GM12878 (cell line): ENCODE results near the gene TMSB10. TPM values are rescaled to one million over a fixed set of nuclear protein-coding genes. Genes with fewer than 3 reads are reported as not detected.

Source experiments
- CBX3 ChIP-seq: fragments of 200-600 bp; sonication (generic); IDR thresholded peaks from 2 replicates; pipeline ENCODE4 v1.6.1; 2016; ENCODE audit warnings: low read depth, borderline replicate concordance
- CBX5 ChIP-seq: sonication (generic); IDR thresholded peaks from 2 replicates; pipeline ENCODE4 v1.6.1; 2016; ENCODE audit warnings: low read depth, moderate library complexity, mild to moderate bottlenecking, inconsistent platforms
- CEBPB ChIP-seq, 2 experiments: fragments of 150-350 bp in 1 of 2; IDR thresholded peaks; 2 replicates each; pipeline ENCODE4 v1.6.1; 2012 to 2014; ENCODE audit warnings: low read depth in 2 of 2, low read length in 2 of 2, borderline replicate concordance in 1 of 2, inconsistent platforms in 1 of 2
- CREM ChIP-seq: IDR thresholded peaks from 2 replicates; pipeline ENCODE4 v1.6.1; 2014; ENCODE audit warnings: antibody characterized with exemption, low read depth
- FOXM1 ChIP-seq: IDR thresholded peaks from 2 replicates; pipeline ENCODE4 v1.6.1; 2012; ENCODE audit warnings: low read depth, mild to moderate bottlenecking, inconsistent platforms, low read length, moderate library complexity
- IRF4 ChIP-seq: IDR thresholded peaks from 2 replicates; pipeline ENCODE4 v1.6.1; 2011; ENCODE audit warnings: low read depth, low read length
- MTA3 ChIP-seq: IDR thresholded peaks from 2 replicates; pipeline ENCODE4 v1.6.1; 2012; ENCODE audit warnings: low read length, inconsistent platforms, borderline replicate concordance
- NBN ChIP-seq: fragments of 450-650 bp; IDR thresholded peaks from 2 replicates; pipeline ENCODE4 v1.6.1; 2016
- PAX8 ChIP-seq: fragments of 450-650 bp; IDR thresholded peaks from 2 replicates; pipeline ENCODE4 v1.6.1; 2017; ENCODE audit warnings: mild to moderate bottlenecking, moderate library complexity
- POLR2AphosphoS2 ChIP-seq: IDR thresholded peaks from 2 replicates; pipeline ENCODE4 v1.6.1; 2011; ENCODE audit warnings: low read depth, mild to moderate bottlenecking, low read length, improper control_type of control experiment, moderate library complexity
- POU2F2 ChIP-seq: IDR thresholded peaks from 3 replicates; pipeline ENCODE4 v1.6.1; 2011; ENCODE audit warnings: low read depth, mild to moderate bottlenecking, low read length, borderline replicate concordance
- RB1 ChIP-seq: fragments of 450-650 bp; formaldehyde crosslinking; IDR thresholded peaks from 2 replicates; pipeline ENCODE4 v1.6.1; 2017; ENCODE audit warnings: mild to moderate bottlenecking, borderline replicate concordance
- SMC3 ChIP-seq: IDR thresholded peaks from 2 replicates; pipeline ENCODE4 v1.6.1; 2011; ENCODE audit warnings: low read length, improper control_type of control experiment, borderline replicate concordance
- TARDBP ChIP-seq: IDR thresholded peaks from 2 replicates; pipeline ENCODE4 v1.6.1; 2016; ENCODE audit warnings: borderline replicate concordance
- TCF7 ChIP-seq: IDR thresholded peaks from 2 replicates; pipeline ENCODE4 v1.6.1; 2014; ENCODE audit warnings: antibody characterized with exemption, borderline replicate concordance
- WRNIP1 ChIP-seq: IDR thresholded peaks from 2 replicates; pipeline ENCODE4 v1.6.1; 2011; ENCODE audit warnings: low read depth, low read length, improper control_type of control experiment, borderline replicate concordance
- polyA plus RNA-seq, 11 experiments: library from polyadenylated mRNA; depleted of rRNA in 4 of 11; unstranded in 6 of 11; stranded (reverse) in 5 of 11; fragments of >200 nt; fragmentation: Nextera tagmentation in 4 of 11; fragmentation: Illumina TruSeq in 1 of 11; extraction: Ambion mirVana in 4 of 11; extraction: Trizol in 1 of 11; gene quantifications; 1 replicate in 1 of 11; 2 replicates in 10 of 11; pipeline versions ENCODE4 v1.2.1 to v1.2.3, GENCODE V29; 2011 to 2016; ENCODE audit warnings: inconsistent platforms in 2 of 11, missing spikeins in 2 of 11, low read depth in 1 of 11
- total RNA-seq, 4 experiments: library from RNA; depleted of rRNA in 3 of 4; stranded (reverse); fragments of >200 nt in 3 of 4; fragmentation: Illumina TruSeq in 1 of 4; extraction: Trizol in 1 of 4; gene quantifications; 2 replicates each; pipeline versions ENCODE4 v1.2.1 to v1.2.3, GENCODE V29; 2013 to 2021
- TF ChIP-seq, protein P1 (sequence below): fragments of 450-650 bp; IDR thresholded peaks from 2 replicates; pipeline ENCODE4 v1.6.1; 2017; ENCODE audit warnings: mild to moderate bottlenecking, low read depth, inconsistent platforms; ENCODE audit not compliant: poor library complexity, severe bottlenecking
- TF ChIP-seq, protein P2 (sequence below): fragments of 450-650 bp; IDR thresholded peaks from 2 replicates; pipeline ENCODE4 v1.6.1; 2018; ENCODE audit warnings: borderline replicate concordance, mild to moderate bottlenecking; ENCODE audit not compliant: partially characterized antibody
- TF ChIP-seq, protein P3 (sequence below): fragments of 450-650 bp; IDR thresholded peaks from 2 replicates; pipeline ENCODE4 v1.6.1; 2017; ENCODE audit warnings: low read depth, mild to moderate bottlenecking, moderate library complexity
- TF ChIP-seq, protein P4 (sequence below): IDR thresholded peaks from 2 replicates; pipeline ENCODE4 v1.6.1; 2012; ENCODE audit warnings: low read depth, low read length, improper control_type of control experiment

The TMSB10 gene
- total and polyA plus RNA-seq, 10 of the 15 experiments (the other 5 are each of a cell fraction or from before 2014, with no cell fraction given) = 1,406 to 4,860 (median 3,381) TPM

DNA sequence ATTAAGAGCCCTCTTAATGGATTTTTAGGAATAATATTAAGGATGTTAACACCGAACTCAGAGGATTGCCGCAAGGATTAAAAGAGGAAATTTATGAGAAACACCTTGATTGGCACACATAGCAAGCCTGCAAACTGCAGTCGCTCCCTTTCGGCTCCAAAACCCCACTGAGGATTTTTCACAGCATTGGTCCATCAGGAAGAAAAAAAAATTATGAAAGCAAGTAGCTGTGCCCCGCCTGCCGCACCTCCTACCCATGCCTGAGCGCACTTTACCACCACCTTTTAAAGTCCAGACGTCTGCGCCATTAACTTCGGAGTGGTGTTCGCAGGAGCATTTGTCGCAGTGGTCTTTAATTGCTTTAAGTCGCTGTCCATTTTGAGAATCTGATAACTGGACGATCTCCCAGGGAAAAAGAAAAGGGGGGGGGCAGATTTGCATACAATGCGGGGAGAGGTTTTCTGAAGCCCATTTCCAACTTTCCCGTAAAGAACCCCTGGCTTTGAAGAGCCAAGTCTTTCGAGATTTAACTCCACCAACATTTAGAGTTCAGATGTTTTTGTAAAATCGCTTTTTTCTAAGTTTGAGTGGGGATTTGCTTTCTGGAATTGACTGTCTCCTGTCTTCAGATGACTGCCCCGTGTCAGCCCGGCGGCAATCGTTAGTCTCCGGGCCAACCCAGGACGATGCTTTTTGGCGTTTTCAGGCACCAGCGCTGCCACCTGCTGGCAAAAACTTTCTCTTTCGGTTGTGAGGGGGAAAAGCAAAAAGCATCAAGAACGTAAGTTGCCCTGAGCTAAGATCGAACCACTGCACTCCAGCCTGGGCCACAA lies 23.7 kb upstream of the TMSB10 start (continued):
- TF ChIP-seq, protein P1, sequence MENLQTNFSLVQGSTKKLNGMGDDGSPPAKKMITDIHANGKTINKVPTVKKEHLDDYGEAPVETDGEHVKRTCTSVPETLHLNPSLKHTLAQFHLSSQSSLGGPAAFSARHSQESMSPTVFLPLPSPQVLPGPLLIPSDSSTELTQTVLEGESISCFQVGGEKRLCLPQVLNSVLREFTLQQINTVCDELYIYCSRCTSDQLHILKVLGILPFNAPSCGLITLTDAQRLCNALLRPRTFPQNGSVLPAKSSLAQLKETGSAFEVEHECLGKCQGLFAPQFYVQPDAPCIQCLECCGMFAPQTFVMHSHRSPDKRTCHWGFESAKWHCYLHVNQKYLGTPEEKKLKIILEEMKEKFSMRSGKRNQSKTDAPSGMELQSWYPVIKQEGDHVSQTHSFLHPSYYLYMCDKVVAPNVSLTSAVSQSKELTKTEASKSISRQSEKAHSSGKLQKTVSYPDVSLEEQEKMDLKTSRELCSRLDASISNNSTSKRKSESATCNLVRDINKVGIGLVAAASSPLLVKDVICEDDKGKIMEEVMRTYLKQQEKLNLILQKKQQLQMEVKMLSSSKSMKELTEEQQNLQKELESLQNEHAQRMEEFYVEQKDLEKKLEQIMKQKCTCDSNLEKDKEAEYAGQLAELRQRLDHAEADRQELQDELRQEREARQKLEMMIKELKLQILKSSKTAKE = no peak
- no peak for TF ChIP-seq PAX8
- 0 out of 2 replicates have a peak, but pooled peaks have one; percentile 25 for TF ChIP-seq IRF4
- TF ChIP-seq WRNIP1 = no peak
- TF ChIP-seq SMC3 = peak; percentile 72; the same call in 1 of the 2 replicates
- TF ChIP-seq CREM = no peak; the same call in 1 of the 2 replicates
- TF ChIP-seq POU2F2 = peak; percentile 66; the same call in 1 of the 3 replicates
- peak; percentile 72; the same call in 1 of the 2 replicates for TF ChIP-seq NBN
- TF ChIP-seq, protein P2, sequence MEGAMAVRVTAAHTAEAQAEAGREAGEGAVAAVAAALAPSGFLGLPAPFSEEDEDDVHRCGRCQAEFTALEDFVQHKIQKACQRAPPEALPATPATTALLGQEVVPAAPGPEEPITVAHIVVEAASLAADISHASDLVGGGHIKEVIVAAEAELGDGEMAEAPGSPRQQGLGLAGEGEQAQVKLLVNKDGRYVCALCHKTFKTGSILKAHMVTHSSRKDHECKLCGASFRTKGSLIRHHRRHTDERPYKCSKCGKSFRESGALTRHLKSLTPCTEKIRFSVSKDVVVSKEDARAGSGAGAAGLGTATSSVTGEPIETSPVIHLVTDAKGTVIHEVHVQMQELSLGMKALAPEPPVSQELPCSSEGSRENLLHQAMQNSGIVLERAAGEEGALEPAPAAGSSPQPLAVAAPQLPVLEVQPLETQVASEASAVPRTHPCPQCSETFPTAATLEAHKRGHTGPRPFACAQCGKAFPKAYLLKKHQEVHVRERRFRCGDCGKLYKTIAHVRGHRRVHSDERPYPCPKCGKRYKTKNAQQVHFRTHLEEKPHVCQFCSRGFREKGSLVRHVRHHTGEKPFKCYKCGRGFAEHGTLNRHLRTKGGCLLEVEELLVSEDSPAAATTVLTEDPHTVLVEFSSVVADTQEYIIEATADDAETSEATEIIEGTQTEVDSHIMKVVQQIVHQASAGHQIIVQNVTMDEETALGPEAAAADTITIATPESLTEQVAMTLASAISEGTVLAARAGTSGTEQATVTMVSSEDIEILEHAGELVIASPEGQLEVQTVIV = peak; percentile 26
- peak; percentile 39; the same call in 1 of the 2 replicates for TF ChIP-seq RB1
- no peak for TF ChIP-seq TCF7
- TF ChIP-seq POLR2AphosphoS2 = no peak
- TF ChIP-seq CBX3 = no peak
- TF ChIP-seq MTA3 = no peak
- peak; percentile 72; the same call in 1 of the 2 replicates for TF ChIP-seq CBX5
- TF ChIP-seq TARDBP = no peak; the same call in 1 of the 2 replicates
- TF ChIP-seq CEBPB (IDR thresholded peaks at IDR 0.05; ENCODE audit: borderline replicate concordance in 1 of 2, low read depth in 2 of 2, low read length in 2 of 2) = 0 out of 4 replicates have a peak, but pooled peaks of 1 of the 2 experiments have one; percentile 28
- TF ChIP-seq, protein P3, sequence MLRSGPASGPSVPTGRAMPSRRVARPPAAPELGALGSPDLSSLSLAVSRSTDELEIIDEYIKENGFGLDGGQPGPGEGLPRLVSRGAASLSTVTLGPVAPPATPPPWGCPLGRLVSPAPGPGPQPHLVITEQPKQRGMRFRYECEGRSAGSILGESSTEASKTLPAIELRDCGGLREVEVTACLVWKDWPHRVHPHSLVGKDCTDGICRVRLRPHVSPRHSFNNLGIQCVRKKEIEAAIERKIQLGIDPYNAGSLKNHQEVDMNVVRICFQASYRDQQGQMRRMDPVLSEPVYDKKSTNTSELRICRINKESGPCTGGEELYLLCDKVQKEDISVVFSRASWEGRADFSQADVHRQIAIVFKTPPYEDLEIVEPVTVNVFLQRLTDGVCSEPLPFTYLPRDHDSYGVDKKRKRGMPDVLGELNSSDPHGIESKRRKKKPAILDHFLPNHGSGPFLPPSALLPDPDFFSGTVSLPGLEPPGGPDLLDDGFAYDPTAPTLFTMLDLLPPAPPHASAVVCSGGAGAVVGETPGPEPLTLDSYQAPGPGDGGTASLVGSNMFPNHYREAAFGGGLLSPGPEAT = 0 out of 2 replicates have a peak, but pooled peaks have one; percentile 24
- TF ChIP-seq FOXM1 = peak; percentile 56; the same call in 1 of the 2 replicates
- TF ChIP-seq, protein P4, sequence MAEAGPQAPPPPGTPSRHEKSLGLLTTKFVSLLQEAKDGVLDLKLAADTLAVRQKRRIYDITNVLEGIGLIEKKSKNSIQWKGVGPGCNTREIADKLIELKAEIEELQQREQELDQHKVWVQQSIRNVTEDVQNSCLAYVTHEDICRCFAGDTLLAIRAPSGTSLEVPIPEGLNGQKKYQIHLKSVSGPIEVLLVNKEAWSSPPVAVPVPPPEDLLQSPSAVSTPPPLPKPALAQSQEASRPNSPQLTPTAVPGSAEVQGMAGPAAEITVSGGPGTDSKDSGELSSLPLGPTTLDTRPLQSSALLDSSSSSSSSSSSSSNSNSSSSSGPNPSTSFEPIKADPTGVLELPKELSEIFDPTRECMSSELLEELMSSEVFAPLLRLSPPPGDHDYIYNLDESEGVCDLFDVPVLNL = 0 out of 2 replicates have a peak, but pooled peaks have one; percentile 39
